H9 (cell line): ENCODE measurements around the gene KLK15. TPM values are rescaled to one million over a fixed set of nuclear protein-coding genes. Genes with fewer than 3 reads are reported as not detected.

Experiments used
- DNase-seq: peaks from one replicate; pipeline ENCODE4 v3.0.0-alpha.2; 2017
- H2AFZ ChIP-seq: one replicate; pipeline ENCODE4 v1.6.1; 2013; ENCODE audit warnings: mild to moderate bottlenecking, low read length, control low read depth, moderate library complexity
- H2AK5ac ChIP-seq: 2 replicates; pipeline ENCODE4 v1.6.1; 2013; ENCODE audit warnings: low read length, control low read depth, mixed read lengths; ENCODE audit not compliant: insufficient read length
- H2BK120ac ChIP-seq: one replicate; pipeline ENCODE4 v1.6.1; 2013; ENCODE audit warnings: low read depth, mild to moderate bottlenecking, low read length, control low read depth, inconsistent platforms; ENCODE audit not compliant: poor library complexity, severe bottlenecking
- H2BK12ac ChIP-seq: 2 replicates; pipeline ENCODE4 v1.6.1; 2013; ENCODE audit warnings: low read length, control low read depth, mixed read lengths, low read depth; ENCODE audit not compliant: insufficient read length
- H2BK15ac ChIP-seq: 2 replicates; pipeline ENCODE4 v1.6.1; 2013; ENCODE audit warnings: low read depth, low read length, control low read depth
- H2BK20ac ChIP-seq: one replicate; pipeline ENCODE4 v1.6.1; 2013; ENCODE audit warnings: low read depth, mild to moderate bottlenecking, low read length, control low read depth, inconsistent platforms; ENCODE audit not compliant: poor library complexity, severe bottlenecking
- H2BK5ac ChIP-seq: 2 replicates; pipeline ENCODE4 v1.6.1; 2013; ENCODE audit warnings: low read length, control low read depth, mixed read lengths; ENCODE audit not compliant: insufficient read length
- H3K14ac ChIP-seq: 2 replicates; pipeline ENCODE4 v1.6.1; 2013; ENCODE audit warnings: low read length, control low read depth; ENCODE audit not compliant: insufficient read depth
- H3K18ac ChIP-seq: 2 replicates; pipeline ENCODE4 v1.6.1; 2013; ENCODE audit warnings: low read depth, mild to moderate bottlenecking, mixed read lengths, low read length, control low read depth; ENCODE audit not compliant: insufficient read length
- H3K23ac ChIP-seq: 2 replicates; pipeline ENCODE4 v1.6.1; 2013; ENCODE audit warnings: low read length, control low read depth, mixed read lengths, low read depth; ENCODE audit not compliant: insufficient read length
- H3K23me2 ChIP-seq: 2 replicates; pipeline ENCODE4 v1.6.1; 2013; ENCODE audit warnings: low read depth, mild to moderate bottlenecking, mixed read lengths, low read length, control low read depth; ENCODE audit not compliant: insufficient read length, poor library complexity, severe bottlenecking
- H3K27ac ChIP-seq: 2 replicates; pipeline ENCODE4 v1.5.1; 2013; ENCODE audit warnings: low read length, control low read depth, mixed read lengths, low read depth; ENCODE audit not compliant: insufficient read length
- H3K27me3 ChIP-seq: 2 replicates; pipeline ENCODE4 v1.6.1; 2013; ENCODE audit warnings: low read length, control low read depth, inconsistent platforms; ENCODE audit not compliant: insufficient read depth
- H3K4ac ChIP-seq: 2 replicates; pipeline ENCODE4 v1.6.1; 2013; ENCODE audit warnings: low read depth, mild to moderate bottlenecking, control low read depth, inconsistent platforms, low read length, moderate library complexity
- H3K4me1 ChIP-seq: 2 replicates; pipeline ENCODE4 v1.6.1; 2013; ENCODE audit warnings: low read length, control low read depth, inconsistent platforms; ENCODE audit not compliant: insufficient read depth
- H3K4me2 ChIP-seq: 2 replicates; pipeline ENCODE4 v1.6.1; 2013; ENCODE audit warnings: low read length, control low read depth, mixed read lengths; ENCODE audit not compliant: insufficient read length, insufficient read depth
- H3K56ac ChIP-seq: 2 replicates; pipeline ENCODE4 v1.6.1; 2013; ENCODE audit warnings: low read depth, mild to moderate bottlenecking, mixed read lengths, low read length, control low read depth; ENCODE audit not compliant: insufficient read length
- H3K79me1 ChIP-seq: 2 replicates; pipeline ENCODE4 v1.6.1; 2013; ENCODE audit warnings: low read depth, mild to moderate bottlenecking, moderate library complexity, low read length, control low read depth, inconsistent platforms; ENCODE audit not compliant: insufficient read depth, poor library complexity, severe bottlenecking
- H3K79me2 ChIP-seq: 2 replicates; pipeline ENCODE4 v1.6.1; 2013; ENCODE audit warnings: low read length, control low read depth, inconsistent platforms; ENCODE audit not compliant: insufficient read depth
- H3K9ac ChIP-seq: 2 replicates; pipeline ENCODE4 v1.6.1; 2013; ENCODE audit warnings: low read length, control low read depth, mixed read lengths; ENCODE audit not compliant: insufficient read length; ENCODE audit errors: extremely low read depth
- H3K9me3 ChIP-seq: one replicate; pipeline ENCODE4 v1.6.1; 2013; ENCODE audit warnings: low read depth, low read length, inconsistent platforms; ENCODE audit not compliant: control insufficient read depth
- H3T11ph ChIP-seq: one replicate; pipeline ENCODE4 v1.6.1; 2013; ENCODE audit warnings: mild to moderate bottlenecking, low read length, control low read depth, inconsistent platforms
- H4K20me1 ChIP-seq: one replicate; pipeline ENCODE4 v1.6.1; 2013; ENCODE audit not compliant: control insufficient read depth, insufficient read length, insufficient read depth
- H4K5ac ChIP-seq: 2 replicates; pipeline ENCODE4 v1.6.1; 2013; ENCODE audit warnings: low read depth, mild to moderate bottlenecking, mixed read lengths, low read length, control low read depth; ENCODE audit not compliant: insufficient read length
- H4K8ac ChIP-seq: replicated peaks from 2 replicates; pipeline ENCODE4 v1.6.1; 2013; ENCODE audit warnings: low read length, control low read depth, mixed read lengths, low read depth; ENCODE audit not compliant: insufficient read length
- H4K91ac ChIP-seq: 2 replicates; pipeline ENCODE4 v1.6.1; 2013; ENCODE audit warnings: low read depth, mild to moderate bottlenecking, moderate library complexity, mixed read lengths, low read length, control low read depth; ENCODE audit not compliant: insufficient read length
- H3K27ac Mint-ChIP-seq, 3 experiments: 2 replicates in 2 of 3; 3 replicates in 1 of 3; pipeline ENCODE4 v1.8.0; 2020 to 2021; ENCODE audit warnings: mixed read lengths in 3 of 3, mild to moderate bottlenecking in 1 of 3, moderate library complexity in 1 of 3
- H3K27me3 Mint-ChIP-seq: 2 replicates; pipeline ENCODE4 v1.8.0; 2021; ENCODE audit warnings: low read depth, mild to moderate bottlenecking, moderate library complexity, mixed read lengths
- H3K36me3 Mint-ChIP-seq, 3 experiments: 2 replicates in 2 of 3; 3 replicates in 1 of 3; pipeline ENCODE4 v1.8.0; 2020 to 2021; ENCODE audit warnings: low read depth in 3 of 3, mixed read lengths in 3 of 3; ENCODE audit not compliant: insufficient read depth in 1 of 3
- H3K4me1 Mint-ChIP-seq, 2 experiments: 2 replicates each; pipeline ENCODE4 v1.8.0; 2020; ENCODE audit warnings: mixed read lengths in 2 of 2
- H3K4me3 Mint-ChIP-seq, 2 experiments: 2 replicates in 1 of 2; 3 replicates in 1 of 2; pipeline ENCODE4 v1.8.0; 2020 to 2021; ENCODE audit warnings: mild to moderate bottlenecking in 2 of 2, mixed read lengths in 2 of 2, moderate library complexity in 1 of 2
- H3K9me3 Mint-ChIP-seq, 2 experiments: 2 replicates in 1 of 2; 3 replicates in 1 of 2; pipeline ENCODE4 v1.8.0; 2020; ENCODE audit warnings: mild to moderate bottlenecking in 2 of 2, mixed read lengths in 2 of 2, moderate library complexity in 1 of 2
- CTCF ChIP-seq: fragments of 200-600 bp; sonication (generic); conservative IDR thresholded peaks from 3 replicates; pipeline ENCODE4 v1.8.0; 2021; ENCODE audit warnings: antibody characterized with exemption, mild to moderate bottlenecking
- WGBS: extraction: QIAGEN DNeasy Blood & Tissue Kit; methylation state at CpG from one replicate; pipeline ENCODE4 v1.1.7; 2013; ENCODE audit warnings: missing lambda C conversion rate, low lambda C conversion rate, mixed read lengths; ENCODE audit not compliant: insufficient read length; ENCODE audit errors: extremely low coverage; 5-methylcytosine and 5-hydroxymethylcytosine counted together
- total RNA-seq: library from RNA; stranded (reverse); gene quantifications from 2 replicates; pipeline ENCODE4 v1.2.1, GENCODE V29; 2021

The KLK15 gene
- total RNA-seq, 1 experiment from 2014 or later: not detected

- no peaks in the 10 kb centered on the region for H3K9me3 ChIP-seq
- H3K23me2 ChIP-seq: peaks cover 8% of the 10 kb centered on the region
- DNase-seq: no peak
- no peak overlapping the region for H4K8ac ChIP-seq
- no peak overlapping the region for H3K56ac ChIP-seq
- H3K27me3 ChIP-seq: peaks cover 12% of the 10 kb centered on the region
- no peak overlapping the region for H4K5ac ChIP-seq
- no peak overlapping the region for H3K4ac ChIP-seq
- no peak overlapping the region for H3K27ac Mint-ChIP-seq
- no peak overlapping the region for H3K23ac ChIP-seq
- no peak overlapping the region for H2BK120ac ChIP-seq
- H3K27ac ChIP-seq: no peak overlapping the region
- H3K4me1 Mint-ChIP-seq: peaks cover 33 to 42% of the 10 kb centered on the region in 2 experiments
- no peaks in the 10 kb centered on the region for H3K79me1 ChIP-seq
- TF ChIP-seq CTCF: no peak
- peaks cover 0 to 4% of the 10 kb centered on the region in 2 experiments; a peak in 3 of 5 replicates for H3K9me3 Mint-ChIP-seq
- H2BK20ac ChIP-seq: no peak overlapping the region
- WGBS: no CpG with 5 or more reads among the region's 15 CpGs
- peak overlapping the region in 1 of 2 experiments; percentile 76; a peak in 4 of 5 replicates for H3K4me3 Mint-ChIP-seq
- H3K4me1 ChIP-seq: peaks cover 5% of the 10 kb centered on the region; the same call in 1 of the 2 replicates
- no peak overlapping the region for H4K91ac ChIP-seq
- H3K4me2 ChIP-seq: peak overlapping the region; percentile 92
- no peak overlapping the region for H3K14ac ChIP-seq
- no peak overlapping the region for H3K18ac ChIP-seq
- peaks cover 0 to 2% (median 0%) of the 10 kb centered on the region in 3 experiments; a peak in 4 of 7 replicates for H3K36me3 Mint-ChIP-seq
- H2AFZ ChIP-seq: no peak overlapping the region
- H2BK15ac ChIP-seq: no peak overlapping the region
- peaks cover 87% of the 10 kb centered on the region for H3K27me3 Mint-ChIP-seq
- H2BK12ac ChIP-seq: no peak overlapping the region
- H3T11ph ChIP-seq: no peak overlapping the region
- no peak overlapping the region for H3K9ac ChIP-seq
- no peak overlapping the region for H2AK5ac ChIP-seq
- H4K20me1 ChIP-seq: no peaks in the 10 kb centered on the region
- H2BK5ac ChIP-seq: no peak overlapping the region
- H3K79me2 ChIP-seq: no peaks in the 10 kb centered on the region
Measured at GRCh38 chr19:50820086-50820485, 13.3 kb downstream of the KLK15 start.
